ENCODE results near the gene STAT4. TPM values are rescaled to one million over a fixed set of nuclear protein-coding genes. Genes with fewer than 3 reads are reported as not detected.

Gene STAT4
- total and polyA plus RNA-seq, 4 donors = 0.85 to 7.9 (median 3.2) TPM

GRCh38 chr2:191166756-191167445 lies 16.1 kb upstream of the STAT4 start:
- H3K27ac ChIP-seq (ENCODE audit: low read depth in 1 of 2, low read length in 2 of 2) = peak overlapping the region; percentile 39 to 45
- peaks cover 15 to 59% (median 49%) of the 10 kb centered on the region in 4 donors for H3K4me1 ChIP-seq (ENCODE audit: control insufficient read depth in 4 of 4, insufficient read depth in 4 of 4, low read length in 3 of 4)
- no peaks in the 10 kb centered on the region for H3K9me3 ChIP-seq (ENCODE audit: control insufficient read depth in 4 of 4, low read length in 3 of 4)
- H3K27me3 ChIP-seq (ENCODE audit: control insufficient read depth in 4 of 4, insufficient read depth in 4 of 4, low read length in 3 of 4) = no peaks in the 10 kb centered on the region
- H3K36me3 ChIP-seq (ENCODE audit: control insufficient read depth in 4 of 4, insufficient read depth in 3 of 4, low read depth in 1 of 4, low read length in 3 of 4) = no peaks in the 10 kb centered on the region
- H3K9ac ChIP-seq (ENCODE audit: low read depth in 1 of 2, low read length in 2 of 2) = no peak overlapping the region
- no peak overlapping the region for H3K4me3 ChIP-seq (ENCODE audit: low read depth in 1 of 3, low read length in 3 of 3)
- no peak for DNase-seq (ENCODE audit: low spot score)
- 71% methylated on average over 4 of the region's 4 CpGs for WGBS
- TF ChIP-seq HNF4A (conservative IDR thresholded peaks at IDR 0.05) (no peak), SP1 (IDR thresholded peaks at IDR 0.05) (no peak), EGR1 (IDR thresholded peaks at IDR 0.05; ENCODE audit: low read depth in 2 of 2) (no peak), JUND (IDR thresholded peaks at IDR 0.05) (no peak), NR2F2 (IDR thresholded peaks at IDR 0.05) (no peak), FOXA2 (IDR thresholded peaks at IDR 0.05) (no peak), FOXA1 (IDR thresholded peaks at IDR 0.05) (no peak), ZBTB33 (IDR thresholded peaks at IDR 0.05) (no peak), RXRA (IDR thresholded peaks at IDR 0.05) (no peak), REST (IDR thresholded peaks at IDR 0.05) (no peak), YY1 (IDR thresholded peaks at IDR 0.05) (no peak), GABPA (IDR thresholded peaks at IDR 0.05 in 1 of 2, conservative IDR thresholded peaks at IDR 0.05 in 1 of 2) (no peak), MAX (IDR thresholded peaks at IDR 0.05) (no peak)

- H3K9me3 ChIP-seq (ENCODE audit: control insufficient read depth in 4 of 4, low read length in 3 of 4) = no peaks in the 10 kb centered on the region
- no peak overlapping the region for H3K9ac ChIP-seq (ENCODE audit: low read depth in 1 of 2, low read length in 2 of 2)
- H3K27me3 ChIP-seq (ENCODE audit: control insufficient read depth in 4 of 4, insufficient read depth in 4 of 4, low read length in 3 of 4) = no peaks in the 10 kb centered on the region
- H3K27ac ChIP-seq (ENCODE audit: low read depth in 1 of 2, low read length in 2 of 2) = peak overlapping the region; percentile 45 to 48
- no peak for DNase-seq (ENCODE audit: low spot score)
- H3K4me1 ChIP-seq (ENCODE audit: control insufficient read depth in 4 of 4, insufficient read depth in 4 of 4, low read length in 3 of 4) = peaks cover 13 to 52% (median 42%) of the 10 kb centered on the region in 4 donors
- no peaks in the 10 kb centered on the region for H3K36me3 ChIP-seq (ENCODE audit: control insufficient read depth in 4 of 4, insufficient read depth in 3 of 4, low read depth in 1 of 4, low read length in 3 of 4)
- H3K4me3 ChIP-seq (ENCODE audit: low read depth in 1 of 3, low read length in 3 of 3) = no peak overlapping the region
- 26% methylated on average over 4 of the region's 4 CpGs for WGBS
- TF ChIP-seq EGR1 (IDR thresholded peaks at IDR 0.05; ENCODE audit: low read depth in 2 of 2) = no peak
- TF ChIP-seq SP1 (IDR thresholded peaks at IDR 0.05) = peak; percentile 78
- no peak for TF ChIP-seq REST (IDR thresholded peaks at IDR 0.05)
- no peak for TF ChIP-seq GABPA (IDR thresholded peaks at IDR 0.05 in 1 of 2, conservative IDR thresholded peaks at IDR 0.05 in 1 of 2)
- peak; percentile 80 for TF ChIP-seq YY1 (IDR thresholded peaks at IDR 0.05)
- TF ChIP-seq TAF1 (conservative IDR thresholded peaks at IDR 0.05) = no peak
- no peak for TF ChIP-seq CTCF (IDR thresholded peaks at IDR 0.05; ENCODE audit: low read depth, low read length, missing input control)
- peak; percentile 65 for TF ChIP-seq MAX (IDR thresholded peaks at IDR 0.05)
- TF ChIP-seq FOXA2 (IDR thresholded peaks at IDR 0.05) = peak; percentile 90
- TF ChIP-seq ATF3 (IDR thresholded peaks at IDR 0.05) = peak; percentile 24
- peak; percentile 84 to 91 for TF ChIP-seq RXRA (IDR thresholded peaks at IDR 0.05)
- no peak for TF ChIP-seq HNF4G (IDR thresholded peaks at IDR 0.05)
- TF ChIP-seq RAD21 (IDR thresholded peaks at IDR 0.05) = peak; percentile 32 to 42
- TF ChIP-seq NR2F2 (IDR thresholded peaks at IDR 0.05) = no peak
- TF ChIP-seq HNF4A (conservative IDR thresholded peaks at IDR 0.05) = peak; percentile 73 to 75
- peak in 1 of 2 donors; percentile 47 for TF ChIP-seq JUND (IDR thresholded peaks at IDR 0.05)
Observed at GRCh38 chr2:191166111-191166755, 15.4 kb upstream of the STAT4 start.

Data from liver (tissue), 9 donors.